Gastrocnemius medialis (tissue), 4 donors: ENCODE measurements around the gene LCN12. TPM values are rescaled to one million over a fixed set of nuclear protein-coding genes. Genes with fewer than 3 reads are reported as not detected.
A peak's percentile ranks its signal among the peaks of the same experiment; 100 is the strongest.

Experiments used
- ATAC-seq, 2 donors: fragments of 150-250 bp; one replicate each; pipeline ENCODE4 v1.9.1; 2016
- DNase-seq, 2 donors: peaks; one replicate each; pipeline ENCODE4 v3.0.0-alpha.2; 2019
- H3K27ac ChIP-seq, 4 donors: fragments of 200-600 bp; sonication (generic); 1 replicate in 1 of 4; 2 replicates in 3 of 4; pipeline ENCODE4 v1.5.1; 2016 to 2018; ENCODE audit warnings: mild to moderate bottlenecking in 2 of 4, moderate library complexity in 1 of 4
- H3K27me3 ChIP-seq, 3 donors: fragments of 200-600 bp; sonication (generic) in 2 of 3; 1 replicate in 1 of 3; 2 replicates in 2 of 3; pipeline versions ENCODE4 v1.5.1 to v1.6.0; 2016 to 2019; ENCODE audit warnings: mild to moderate bottlenecking in 1 of 3, moderate library complexity in 1 of 3
- H3K36me3 ChIP-seq, 2 donors: fragments of 200-600 bp; sonication (generic) in 1 of 2; one replicate each; pipeline ENCODE4 v1.5.1; 2017 to 2018
- H3K4me1 ChIP-seq, 2 donors: fragments of 200-600 bp; sonication (generic) in 1 of 2; one replicate each; pipeline ENCODE4 v1.5.1; 2016 to 2017; ENCODE audit warnings: mild to moderate bottlenecking in 2 of 2
- H3K4me3 ChIP-seq, 4 donors: fragments of 200-600 bp; sonication (generic) in 3 of 4; 1 replicate in 1 of 4; 2 replicates in 3 of 4; pipeline ENCODE4 v1.5.1; 2016 to 2019; ENCODE audit warnings: mild to moderate bottlenecking in 2 of 4
- H3K9me3 ChIP-seq, 3 donors: fragments of 200-600 bp; sonication (generic) in 2 of 3; 1 replicate in 1 of 3; 2 replicates in 2 of 3; pipeline ENCODE4 v1.5.1; 2016 to 2019
- POLR2A ChIP-seq, 2 donors: fragments of 450-650 bp; IDR thresholded peaks; one replicate each; pipeline ENCODE4 v1.6.1; 2017; ENCODE audit warnings: antibody characterized with exemption in 2 of 2, mild to moderate bottlenecking in 2 of 2, moderate library complexity in 2 of 2
- in situ Hi-C, 4 donors: fragments of 200-750 bp; cut with MboI; loops; one replicate each; pipeline versions ENCODE4 v1.15.0 to v1.8.0; 2017; ENCODE audit warnings: low sequenced_read_pairs in 4 of 4
- intact Hi-C: fragments of 100-400 bp; cut with DNase I; formaldehyde crosslinking; loops from one replicate; pipeline ENCODE4 v1.15.1; 2023; ENCODE audit warnings: low total_unique reads
- total RNA-seq, 4 donors: library from RNA; depleted of rRNA; stranded (reverse); fragments of >200 nt; gene quantifications; one replicate each; pipeline versions ENCODE4 v1.1.0 to v1.2.3, GENCODE V29; 2016
- TF ChIP-seq, protein P1 (sequence below), 5 experiments: fragments of 450-650 bp in 3 of 5; fragments of 200-600 bp in 2 of 5; sonication (generic) in 2 of 5; IDR thresholded peaks in 4 of 5; conservative IDR thresholded peaks in 1 of 5; 1 replicate in 4 of 5; 2 replicates in 1 of 5; pipeline ENCODE4 v1.5.1; 2016 to 2019; ENCODE audit warnings: antibody characterized with exemption in 5 of 5, mild to moderate bottlenecking in 3 of 5, moderate library complexity in 3 of 5

The LCN12 gene
- total RNA-seq, 4 donors from 2014 or later: not detected

DNA sequence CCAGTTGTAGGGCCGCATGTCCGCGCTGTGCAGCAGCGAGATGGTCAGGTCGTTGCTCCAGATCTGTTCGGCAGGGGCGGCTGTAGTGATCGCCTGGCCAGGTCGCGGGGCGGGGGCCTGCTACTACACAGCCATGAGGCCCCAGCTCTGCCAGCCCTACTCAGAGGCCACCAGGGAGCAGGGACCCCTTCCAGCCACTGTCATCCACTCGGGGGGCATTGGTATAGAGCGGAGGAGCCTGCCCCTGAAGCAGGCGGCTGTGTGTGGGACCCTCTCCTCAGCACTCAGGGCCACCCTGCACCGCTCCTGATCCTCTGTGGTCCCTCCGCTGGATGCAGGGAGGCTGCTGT, 9.2 kb upstream of the LCN12 start:
- intact Hi-C loops (loop anchor here (5.0 kb wide), 2 partner anchors 56 to 256 kb away; partner anchors contain the start of genes AGPAT2 and TRAF2), in situ Hi-C loops (loop anchor here in 2 of 4 donors (10.0 to 25.0 kb wide), 2 partner anchors 92 to 156 kb away; partner anchors contain the start of genes CCDC183 (in 1 of the 2), FUT7 (in 1 of the 2) and TMEM141 (in 1 of the 2))
- Histone ChIP-seq H3K27me3 (no peaks in the 10 kb centered on the region), H3K4me1 (peaks cover 29 to 57% of the 10 kb centered on the region in 2 donors), H3K4me3 (peak overlapping the region; percentile 79 to 96 (median 92)), H3K9me3 (no peaks in the 10 kb centered on the region), H3K27ac (peak overlapping the region; percentile 92 to 97 (median 96)), H3K36me3 (peaks cover 0 to 28% of the 10 kb centered on the region in 2 donors)
- TF ChIP-seq, protein P1, sequence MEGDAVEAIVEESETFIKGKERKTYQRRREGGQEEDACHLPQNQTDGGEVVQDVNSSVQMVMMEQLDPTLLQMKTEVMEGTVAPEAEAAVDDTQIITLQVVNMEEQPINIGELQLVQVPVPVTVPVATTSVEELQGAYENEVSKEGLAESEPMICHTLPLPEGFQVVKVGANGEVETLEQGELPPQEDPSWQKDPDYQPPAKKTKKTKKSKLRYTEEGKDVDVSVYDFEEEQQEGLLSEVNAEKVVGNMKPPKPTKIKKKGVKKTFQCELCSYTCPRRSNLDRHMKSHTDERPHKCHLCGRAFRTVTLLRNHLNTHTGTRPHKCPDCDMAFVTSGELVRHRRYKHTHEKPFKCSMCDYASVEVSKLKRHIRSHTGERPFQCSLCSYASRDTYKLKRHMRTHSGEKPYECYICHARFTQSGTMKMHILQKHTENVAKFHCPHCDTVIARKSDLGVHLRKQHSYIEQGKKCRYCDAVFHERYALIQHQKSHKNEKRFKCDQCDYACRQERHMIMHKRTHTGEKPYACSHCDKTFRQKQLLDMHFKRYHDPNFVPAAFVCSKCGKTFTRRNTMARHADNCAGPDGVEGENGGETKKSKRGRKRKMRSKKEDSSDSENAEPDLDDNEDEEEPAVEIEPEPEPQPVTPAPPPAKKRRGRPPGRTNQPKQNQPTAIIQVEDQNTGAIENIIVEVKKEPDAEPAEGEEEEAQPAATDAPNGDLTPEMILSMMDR (IDR thresholded peaks at IDR 0.05 in 4 of 5, conservative IDR thresholded peaks at IDR 0.05 in 1 of 5): no peak
- TF ChIP-seq POLR2A (IDR thresholded peaks at IDR 0.05): no peak
- DNase-seq (no peak), ATAC-seq (no peak)

DNA sequence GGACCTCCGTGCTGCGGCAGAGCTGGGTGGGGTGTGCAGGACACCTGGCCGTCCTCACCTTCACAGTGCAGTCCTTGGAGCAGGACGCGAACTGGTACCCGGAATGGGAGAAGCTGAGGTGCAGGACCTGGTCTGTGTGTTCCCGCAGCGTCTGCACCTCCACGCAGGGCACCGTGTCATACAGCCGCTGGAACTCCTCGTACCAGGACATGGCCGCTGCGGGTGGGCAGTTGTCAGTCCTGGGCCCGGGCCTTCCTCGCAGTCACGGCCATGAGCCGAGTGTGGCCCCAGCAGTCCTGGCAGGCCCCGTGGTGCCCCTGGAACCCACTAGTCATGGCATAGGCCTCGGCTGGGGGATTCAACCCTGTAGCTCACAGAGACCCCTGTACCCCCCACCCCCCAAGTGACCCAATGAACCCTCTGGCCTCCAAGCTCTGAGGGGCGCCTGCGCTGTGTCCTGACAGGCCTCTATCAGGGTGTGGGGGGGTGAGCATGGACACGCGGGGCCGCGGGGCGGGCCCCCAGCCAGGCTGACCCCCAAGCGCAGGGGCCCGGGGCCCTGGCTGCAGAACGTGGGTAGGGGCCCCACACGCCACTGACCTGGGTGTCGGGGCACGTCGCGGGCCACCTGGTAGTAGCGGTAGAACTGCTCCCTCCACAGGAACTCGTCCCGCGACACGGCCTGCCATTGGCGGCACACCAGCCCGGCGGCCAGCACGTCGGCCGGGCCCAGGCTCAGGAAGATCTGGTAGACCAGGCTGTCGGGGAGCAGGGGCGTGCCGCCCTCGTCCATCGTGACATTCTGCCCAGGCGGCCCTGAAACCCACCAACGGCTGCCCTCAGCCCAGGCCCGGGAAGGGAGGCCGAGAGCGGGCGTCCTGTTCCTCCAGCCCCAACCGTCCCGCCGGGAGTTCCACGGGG, 8.5 kb upstream of the LCN12 start:
- Histone ChIP-seq H3K9me3 (no peaks in the 10 kb centered on the region), H3K27ac (peak overlapping the region; percentile 92 to 97 (median 96)), H3K27me3 (no peaks in the 10 kb centered on the region), H3K4me3 (peak overlapping the region; percentile 79 to 96 (median 92)), H3K36me3 (peaks cover 0 to 28% of the 10 kb centered on the region in 2 donors), H3K4me1 (peaks cover 29 to 57% of the 10 kb centered on the region in 2 donors)
- in situ Hi-C loops: loop anchor here in 2 of 4 donors (10.0 to 25.0 kb wide), 2 partner anchors 91 to 156 kb away; partner anchors contain the start of genes CCDC183 (in 1 of the 2), FUT7 (in 1 of the 2) and TMEM141 (in 1 of the 2)
- peak in 1 of 2 donors; percentile 15 for ATAC-seq
- no peak for TF ChIP-seq POLR2A (IDR thresholded peaks at IDR 0.05)
- TF ChIP-seq, protein P1 (IDR thresholded peaks at IDR 0.05 in 4 of 5, conservative IDR thresholded peaks at IDR 0.05 in 1 of 5): no peak
- intact Hi-C loops: loop anchor here (1.0 to 5.0 kb wide), 6 partner anchors 56 to 256 kb away; partner anchors contain the start of genes ABCA2, AGPAT2, PHPT1 and RABL6
- DNase-seq: peak in 1 of 2 donors; percentile 48

DNA sequence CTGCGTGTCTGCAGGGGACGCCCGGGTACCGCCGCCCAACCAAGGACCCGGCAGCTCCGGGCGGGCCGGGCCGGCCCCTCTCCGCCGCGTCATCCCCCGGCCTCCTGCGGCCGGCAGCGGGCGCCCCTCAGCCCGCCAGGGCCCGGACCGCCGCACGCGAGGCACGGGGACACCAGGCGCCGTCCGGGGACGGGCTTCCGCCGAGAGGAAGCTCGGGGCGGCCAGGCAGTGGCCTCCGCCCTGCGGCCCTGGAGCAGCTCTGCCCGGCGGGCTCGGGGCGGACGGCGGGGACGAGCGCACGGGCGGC, 7.9 kb upstream of the LCN12 start:
- ATAC-seq: peak; percentile 22 to 26
- Histone ChIP-seq H3K27me3 (no peaks in the 10 kb centered on the region), H3K36me3 (peaks cover 0 to 28% of the 10 kb centered on the region in 2 donors), H3K4me1 (peaks cover 29 to 60% of the 10 kb centered on the region in 2 donors), H3K27ac (peak overlapping the region; percentile 92 to 97 (median 96)), H3K4me3 (peak overlapping the region; percentile 79 to 96 (median 92)), H3K9me3 (no peaks in the 10 kb centered on the region)
- TF ChIP-seq, protein P1 (IDR thresholded peaks at IDR 0.05 in 4 of 5, conservative IDR thresholded peaks at IDR 0.05 in 1 of 5): no peak
- TF ChIP-seq POLR2A (IDR thresholded peaks at IDR 0.05): no peak
- intact Hi-C loops (loop anchor here (1.0 to 5.0 kb wide), 6 partner anchors 57 to 257 kb away; partner anchors contain the start of genes ABCA2, AGPAT2, PHPT1 and RABL6), in situ Hi-C loops (loop anchor here in 2 of 4 donors (10.0 to 25.0 kb wide), 2 partner anchors 91 to 157 kb away; partner anchors contain the start of genes CCDC183 (in 1 of the 2), FUT7 (in 1 of the 2) and TMEM141 (in 1 of the 2))
- DNase-seq: no peak

DNA sequence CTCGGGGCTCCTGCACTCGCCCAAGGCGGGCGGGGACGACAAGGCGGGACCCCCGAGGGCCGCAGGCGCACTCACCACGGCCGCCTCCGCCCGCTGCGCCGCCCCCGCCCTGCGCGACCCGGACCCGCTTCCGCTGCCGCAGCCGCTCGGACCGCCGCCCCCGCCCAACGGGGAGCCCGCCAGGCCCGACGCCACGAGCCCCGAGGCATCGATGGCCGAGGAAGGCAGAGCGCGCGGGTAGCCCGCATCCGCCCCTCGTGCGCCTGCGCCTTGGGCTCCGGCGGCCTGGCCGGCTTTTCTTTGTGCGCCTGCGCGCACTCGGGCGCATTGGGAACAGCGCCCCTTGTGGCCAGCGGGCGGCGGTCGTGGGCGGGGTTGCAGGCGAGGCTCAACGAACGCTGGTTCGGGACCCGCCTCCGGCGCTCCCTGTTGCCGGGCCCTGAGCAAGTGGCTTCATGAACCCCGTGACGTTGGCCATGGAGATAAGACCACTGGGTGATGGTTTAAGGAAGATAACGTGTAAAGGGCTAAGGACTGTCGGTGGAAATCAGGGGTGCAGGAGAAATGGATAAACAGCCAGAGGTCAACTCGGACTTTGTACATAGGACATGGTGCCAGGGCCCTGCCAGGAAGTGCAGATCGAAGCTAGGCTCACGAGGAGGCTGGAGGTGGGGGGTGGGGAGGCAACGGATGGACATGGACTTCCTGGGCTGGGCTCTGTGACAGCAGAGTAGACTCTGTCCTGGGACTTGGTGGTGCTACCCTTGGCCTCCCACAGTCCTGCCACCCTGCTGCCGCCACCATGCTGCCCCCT, 7.3 kb upstream of the LCN12 start, which contains the start of the genes C8G and FBXW5:
Gene C8G (plus strand): TSS at position 725 of the 814 bp plus-strand sequence. CDS start 78 bp downstream, at position 803.
Gene FBXW5 (minus strand): TSS at position 220 of the 814 bp plus-strand sequence. CDS start 655 bp downstream, outside the sequence.
- peaks cover 0 to 28% of the 10 kb centered on the region in 2 donors for H3K36me3 ChIP-seq
- H3K9me3 ChIP-seq: no peaks in the 10 kb centered on the region
- no peaks in the 10 kb centered on the region for H3K27me3 ChIP-seq
- H3K4me1 ChIP-seq: peaks cover 27 to 60% of the 10 kb centered on the region in 2 donors
- DNase-seq (peak; percentile 91 to 92), ATAC-seq (peak; percentile 67 to 68)
- TF ChIP-seq POLR2A (IDR thresholded peaks at IDR 0.05): peak; percentile 97 to 98
- TF ChIP-seq, protein P1 (IDR thresholded peaks at IDR 0.05 in 4 of 5, conservative IDR thresholded peaks at IDR 0.05 in 1 of 5): peak; percentile 96 to 100 (median 99)
- in situ Hi-C loops (loop anchor here in 2 of 4 donors (10.0 to 25.0 kb wide), 2 partner anchors 90 to 157 kb away; partner anchors contain the start of genes CCDC183 (in 1 of the 2), FUT7 (in 1 of the 2) and TMEM141 (in 1 of the 2)), intact Hi-C loops (loop anchor here (1.0 to 5.0 kb wide), 6 partner anchors 57 to 257 kb away; partner anchors contain the start of genes ABCA2, AGPAT2, PHPT1 and RABL6)
- peak within 1 kb of the TSS; percentile 79 to 96 (median 92) for H3K4me3 ChIP-seq
- peak within 1 kb of the TSS; percentile 92 to 97 (median 96) for H3K27ac ChIP-seq
